Measurements from ENCODE around the gene SENP1.

- TF ChIP-seq POLR2AphosphoS5 (IDR thresholded peaks at IDR 0.05) (no peak), CTCF (IDR thresholded peaks at IDR 0.05) (no peak)
Measured at GRCh38 chr12:48129376-48129775, 23.5 kb upstream of the SENP1 start.

Data from prostate gland (tissue), 2 donors.